GM19099 (cell line): Measurements from ENCODE around the gene INTS13.

Experiments used
- POLR2A ChIP-seq: IDR thresholded peaks from 3 replicates; pipeline ENCODE4 v1.6.1; 2011; ENCODE audit warnings: low read depth; ENCODE audit not compliant: insufficient read length; ENCODE audit errors: extremely low read depth

Gene INTS13

DNA sequence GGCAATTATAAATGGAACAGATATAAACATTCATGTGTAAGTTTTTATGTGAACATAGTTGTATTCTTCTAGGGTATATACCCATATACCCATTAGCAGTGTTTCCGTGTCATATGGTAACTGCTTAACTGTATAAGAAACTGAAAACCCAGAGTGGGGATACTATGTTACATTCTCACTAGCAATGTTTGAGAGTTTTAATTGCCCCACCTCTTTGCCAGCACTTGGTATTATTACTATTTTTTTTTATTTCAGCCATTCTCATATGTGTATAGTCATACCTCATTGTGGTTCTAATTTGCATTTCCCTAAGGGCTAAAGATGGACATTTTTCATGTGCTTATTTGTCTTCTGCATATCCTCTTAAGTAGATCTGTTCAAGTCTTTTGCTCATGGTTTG lies 76.1 kb downstream of the INTS13 start:
- TF ChIP-seq POLR2A = no peak

DNA sequence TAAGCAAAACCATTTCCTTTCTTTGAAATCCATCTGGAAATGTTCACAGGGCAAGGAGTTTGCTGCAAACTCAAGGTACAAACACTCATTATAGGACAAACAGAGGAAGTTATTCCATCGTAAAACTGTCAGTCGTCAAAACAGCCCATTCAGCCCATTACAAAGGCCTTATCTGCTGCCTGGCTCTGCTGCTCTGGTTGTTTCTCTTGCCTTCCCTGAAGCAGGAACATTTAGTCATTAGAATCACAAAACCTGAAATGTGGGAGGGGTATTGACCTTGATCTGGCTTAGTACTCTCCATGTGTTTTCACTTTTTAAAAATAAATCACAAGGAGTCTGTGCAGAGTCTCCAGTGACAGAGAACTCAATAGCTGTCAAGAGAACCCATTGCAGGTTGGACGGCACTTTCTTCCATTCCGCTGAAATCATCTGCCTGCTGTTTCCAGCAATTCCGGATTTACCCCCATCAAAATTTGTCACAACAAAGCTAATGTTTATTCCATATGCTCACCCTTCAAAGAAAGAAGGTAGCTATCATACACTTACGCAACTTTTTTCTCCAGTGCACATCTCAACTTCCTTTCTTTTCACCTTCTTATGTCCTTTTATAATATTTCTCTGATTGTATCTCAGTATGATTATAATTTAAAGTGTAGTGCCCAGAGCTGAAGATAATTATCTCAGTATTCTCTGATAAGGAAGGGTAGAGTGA lies 80.2 kb downstream of the INTS13 start:
- no peak for TF ChIP-seq POLR2A

DNA sequence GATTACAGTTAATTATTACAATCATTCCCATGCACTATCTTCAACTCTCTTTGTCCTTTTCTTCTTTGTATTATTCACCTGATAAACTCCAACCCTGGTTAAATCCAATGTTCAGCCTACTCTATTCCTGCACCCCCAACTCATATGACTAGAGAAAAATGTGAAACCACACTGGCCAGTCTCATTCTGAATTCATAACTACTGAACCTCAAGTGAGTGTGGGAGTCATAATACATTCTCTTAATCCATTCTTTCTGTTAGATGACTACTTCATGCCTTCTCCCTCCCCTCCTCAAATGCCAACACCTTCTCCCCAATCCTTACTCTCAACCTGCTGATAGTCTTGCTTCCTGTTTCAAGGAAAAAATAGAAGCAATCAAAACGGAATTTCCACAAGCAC lies 82.4 kb downstream of the INTS13 start:
- no peak for TF ChIP-seq POLR2A
